NCI-H748 (cell line): ENCODE measurements around the gene MIER2.
A peak's percentile ranks its signal among the peaks of the same experiment; 100 is the strongest.
"Not testable (repeated sequence)": the region's sequence is repeated elsewhere in the genome, so short reads cannot be mapped to it uniquely, and the experiment has no call there.

Source experiments
- DNase-seq: peaks from one replicate; lab custom pipeline; 2025; ENCODE audit not compliant: unreplicated experiment; lab: John Stamatoyannopoulos, UW

The MIER2 gene

DNA sequence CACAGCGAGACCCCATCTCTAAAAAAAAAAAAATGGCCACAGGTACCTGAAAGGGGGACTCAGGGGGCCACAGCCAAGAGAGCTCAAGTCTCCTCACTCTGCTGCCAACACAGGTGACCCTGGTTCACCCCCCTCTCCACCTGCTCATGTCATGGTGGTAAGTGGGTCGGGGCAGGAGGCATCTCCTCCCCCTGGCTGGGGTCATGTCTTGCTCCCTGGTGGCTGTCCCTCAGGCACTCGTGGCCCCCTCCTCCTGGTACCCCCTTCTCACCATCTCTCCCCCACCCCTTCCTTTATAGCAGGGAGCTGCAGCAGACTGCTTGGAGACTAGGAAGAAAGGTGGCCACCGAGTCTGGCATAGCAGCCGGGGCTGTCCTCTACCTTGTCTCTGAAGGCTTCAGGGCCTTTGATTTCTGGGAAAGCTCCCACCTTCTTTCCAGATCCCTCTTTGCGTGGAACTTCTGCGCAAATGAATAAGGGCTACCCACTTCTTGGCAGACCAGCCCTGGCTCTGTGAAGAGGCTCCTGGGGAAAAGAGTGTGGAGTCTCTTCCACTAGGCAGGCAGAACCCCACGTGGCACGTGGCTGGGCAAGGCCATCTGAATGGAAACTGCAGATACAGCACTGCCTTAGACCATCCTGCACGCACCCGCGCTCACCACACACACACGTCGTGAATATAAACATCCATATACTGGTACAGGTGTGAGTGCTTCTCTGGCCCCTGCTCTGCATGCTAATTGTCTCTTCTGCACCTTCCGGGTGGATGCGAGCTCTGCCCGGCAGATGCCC, 20.1 kb upstream of the MIER2 start:
- no peak for DNase-seq

DNA sequence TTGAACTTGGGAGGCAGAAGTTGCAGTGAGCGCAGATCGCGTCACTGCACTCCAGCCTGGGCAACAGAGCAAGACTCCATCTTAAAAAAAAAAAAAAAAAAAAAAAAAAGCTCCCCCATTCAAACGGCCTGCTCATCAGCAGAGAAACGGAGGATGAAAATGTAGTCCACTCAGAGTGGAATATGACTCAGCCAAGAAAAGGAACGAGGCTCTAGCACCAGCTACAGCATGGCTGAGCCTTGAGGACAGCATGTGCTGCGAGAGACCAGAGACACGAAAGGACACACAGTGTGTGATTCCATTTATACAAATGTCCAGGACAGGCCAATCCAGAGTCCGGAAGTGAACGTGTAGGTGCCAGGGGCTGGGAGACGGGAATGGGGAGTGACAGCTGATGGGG, 18.1 kb upstream of the MIER2 start:
- no peak for DNase-seq

DNA sequence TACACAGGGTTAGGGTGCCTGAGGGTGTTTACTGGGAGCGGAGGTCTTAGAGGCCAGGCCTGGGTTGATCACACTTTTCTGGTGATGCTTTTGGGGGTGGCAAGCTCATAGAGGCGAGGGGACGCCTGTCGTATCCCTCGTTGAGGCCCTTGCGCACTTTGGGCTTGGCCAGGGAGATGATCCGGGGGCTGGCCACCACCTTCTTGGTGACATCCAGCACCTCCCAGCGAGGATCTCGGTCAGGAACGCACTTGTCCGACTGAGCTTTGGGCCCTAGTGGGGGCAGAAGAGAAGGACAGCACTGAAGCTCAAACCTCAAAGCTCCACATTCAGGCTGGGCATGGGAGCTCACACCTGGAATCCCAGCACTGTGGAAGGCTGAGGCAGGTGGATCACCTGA, 17.6 kb upstream of the MIER2 start:
- DNase-seq: no peak

DNA sequence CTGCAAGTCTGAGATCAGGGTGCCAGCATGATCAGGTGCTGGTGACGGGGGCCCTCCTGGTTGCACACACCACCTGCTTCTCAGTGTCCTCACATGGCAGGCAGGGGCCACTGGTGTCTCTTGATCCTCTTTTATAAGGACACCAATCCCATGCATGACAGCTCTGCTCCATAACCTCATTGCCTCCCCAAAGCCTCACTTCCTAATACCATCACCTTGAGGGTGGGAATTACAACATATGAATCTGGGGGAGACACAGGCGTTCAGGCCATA, 15.0 kb upstream of the MIER2 start:
- DNase-seq: no peak

DNA sequence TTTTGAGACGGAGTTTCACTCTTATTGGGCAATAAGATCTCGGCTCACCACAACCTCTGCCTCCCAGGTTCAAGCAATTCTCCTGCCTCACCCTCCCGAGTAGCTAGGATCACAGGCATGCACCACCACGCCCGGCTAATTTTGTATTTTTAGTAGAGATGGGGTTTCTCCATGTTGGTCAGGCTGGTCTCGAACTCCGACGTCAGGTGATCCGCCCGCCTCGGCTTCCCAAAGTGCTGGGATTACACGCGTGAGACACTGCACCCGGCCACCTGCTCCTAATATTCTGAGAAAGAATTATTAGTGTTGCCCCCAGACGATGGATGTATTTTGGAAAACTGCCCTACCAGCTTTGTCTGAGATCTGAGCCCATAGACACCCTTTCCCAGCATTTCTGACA, 10.9 kb upstream of the MIER2 start:
- DNase-seq: not testable (repeated sequence)

DNA sequence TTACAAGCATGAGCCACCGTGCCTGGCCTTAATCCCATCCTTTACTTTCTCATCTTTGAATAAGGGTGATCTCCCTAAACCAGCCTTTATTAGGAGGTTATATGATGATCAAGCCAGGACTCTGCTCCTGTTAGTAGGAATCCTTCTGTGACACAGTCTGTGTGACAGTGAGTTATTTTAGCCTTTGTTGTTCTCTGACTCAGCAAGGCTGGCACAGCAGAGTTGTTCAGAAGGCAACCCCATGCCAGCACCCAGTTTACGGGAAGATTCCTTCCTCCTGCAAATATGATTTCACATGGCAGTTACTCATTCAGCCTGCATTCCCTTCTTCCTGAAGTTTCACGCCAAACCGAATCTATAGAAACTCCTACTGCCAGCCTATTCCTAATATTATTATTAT, 10.5 kb upstream of the MIER2 start:
- no peak for DNase-seq

DNA sequence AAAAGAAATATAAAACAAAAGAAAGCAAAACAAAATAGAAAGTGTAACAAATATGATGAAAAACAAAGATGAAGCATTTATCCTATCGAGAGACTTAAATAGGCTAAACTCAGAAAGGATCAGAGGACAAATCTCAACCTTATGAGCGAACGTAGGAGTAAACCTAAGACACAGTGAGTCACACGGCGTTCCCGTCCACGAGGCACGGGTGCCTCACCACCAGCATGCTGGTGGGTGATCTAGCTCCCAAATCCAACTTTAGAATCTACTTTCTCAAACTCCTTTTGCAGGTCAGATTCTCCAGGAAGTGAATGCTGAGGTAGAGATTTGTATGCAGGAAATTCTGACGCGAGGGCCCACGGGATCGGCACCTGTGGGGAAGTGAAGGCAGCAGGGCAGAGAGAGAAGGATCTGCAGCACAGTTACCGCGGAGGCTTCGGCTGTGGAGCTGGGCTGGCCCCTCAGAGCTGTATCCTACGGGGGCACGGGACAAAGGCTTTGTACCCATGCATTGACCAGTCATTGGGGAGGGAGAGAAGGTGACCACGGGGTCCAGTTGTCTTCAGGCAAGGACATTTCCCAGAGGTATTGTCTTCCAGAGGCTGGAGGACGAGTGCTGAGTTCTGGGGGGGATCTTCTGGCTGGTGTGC, 7.5 kb upstream of the MIER2 start:
- DNase-seq: no peak

DNA sequence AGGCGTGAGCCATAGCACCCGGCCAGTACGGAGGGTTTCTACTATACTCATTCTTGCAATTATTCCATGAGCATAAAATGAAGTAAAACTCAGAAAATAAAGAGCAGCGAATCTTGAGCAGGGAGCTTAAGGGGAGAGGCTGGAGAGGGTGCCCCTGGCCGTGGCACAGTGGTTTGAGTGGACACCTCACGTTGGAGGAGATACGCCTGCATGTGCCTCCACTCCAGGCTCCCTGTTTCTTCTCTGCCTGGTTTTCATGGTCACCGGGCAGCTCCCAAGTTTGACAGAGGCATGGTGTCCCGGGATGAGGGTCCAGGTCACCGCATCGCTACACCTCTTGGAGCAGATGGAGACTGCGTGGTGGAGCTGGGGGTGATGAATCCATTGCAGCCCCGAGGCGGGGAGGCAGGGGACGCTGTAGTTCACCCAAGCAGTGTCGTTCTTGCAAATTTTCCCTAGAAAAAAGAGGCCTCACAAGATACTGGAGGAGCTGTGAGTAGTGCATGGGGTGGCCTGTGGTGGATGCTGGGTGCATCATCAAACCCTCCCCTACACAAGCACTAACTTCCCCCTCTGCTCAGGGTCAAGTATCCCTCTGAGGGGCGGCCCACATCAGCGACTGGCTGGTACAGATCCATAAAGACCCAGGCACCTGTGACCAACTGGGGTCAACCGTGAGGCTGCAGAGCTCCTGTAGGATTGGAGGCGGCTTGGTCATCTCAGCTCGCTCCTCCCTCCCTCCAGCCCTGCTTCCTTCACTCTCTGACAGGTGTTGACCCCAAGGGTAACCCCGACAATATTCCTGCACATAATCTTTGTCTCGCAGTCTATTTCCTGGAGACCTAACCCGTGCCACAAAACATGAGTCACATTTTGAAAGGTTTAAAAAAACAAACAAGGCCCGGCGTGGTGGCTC, 3.6 kb upstream of the MIER2 start:
- peak; percentile 18 for DNase-seq

DNA sequence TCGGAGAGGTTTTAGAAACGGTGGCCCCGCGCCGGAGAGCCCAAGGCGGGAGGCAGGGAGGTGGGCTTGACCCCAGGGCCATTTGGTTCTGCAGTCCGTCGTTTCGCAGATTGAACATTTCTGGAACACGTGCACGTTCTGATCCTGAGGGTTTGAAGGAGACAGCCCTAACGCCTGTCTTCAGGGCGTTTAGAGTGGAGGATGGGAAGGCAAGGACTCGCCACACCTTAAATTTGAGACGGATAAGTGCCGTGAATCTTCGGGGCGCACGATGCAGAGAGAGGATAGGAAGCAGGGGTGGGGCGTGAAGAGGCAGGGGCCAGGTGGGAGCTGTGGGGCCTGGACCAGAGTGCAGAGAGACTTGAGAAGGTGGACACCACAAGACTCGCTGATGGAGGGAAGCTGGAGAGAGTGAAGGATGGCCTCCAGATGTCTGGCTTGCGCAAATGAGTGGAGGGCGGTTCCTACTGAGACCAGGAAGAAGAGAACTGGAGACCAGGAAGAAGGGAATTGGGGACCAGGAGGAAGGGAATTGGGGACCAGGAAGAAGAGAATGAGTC, 804 bp upstream of the MIER2 start:
- DNase-seq: no peak

DNA sequence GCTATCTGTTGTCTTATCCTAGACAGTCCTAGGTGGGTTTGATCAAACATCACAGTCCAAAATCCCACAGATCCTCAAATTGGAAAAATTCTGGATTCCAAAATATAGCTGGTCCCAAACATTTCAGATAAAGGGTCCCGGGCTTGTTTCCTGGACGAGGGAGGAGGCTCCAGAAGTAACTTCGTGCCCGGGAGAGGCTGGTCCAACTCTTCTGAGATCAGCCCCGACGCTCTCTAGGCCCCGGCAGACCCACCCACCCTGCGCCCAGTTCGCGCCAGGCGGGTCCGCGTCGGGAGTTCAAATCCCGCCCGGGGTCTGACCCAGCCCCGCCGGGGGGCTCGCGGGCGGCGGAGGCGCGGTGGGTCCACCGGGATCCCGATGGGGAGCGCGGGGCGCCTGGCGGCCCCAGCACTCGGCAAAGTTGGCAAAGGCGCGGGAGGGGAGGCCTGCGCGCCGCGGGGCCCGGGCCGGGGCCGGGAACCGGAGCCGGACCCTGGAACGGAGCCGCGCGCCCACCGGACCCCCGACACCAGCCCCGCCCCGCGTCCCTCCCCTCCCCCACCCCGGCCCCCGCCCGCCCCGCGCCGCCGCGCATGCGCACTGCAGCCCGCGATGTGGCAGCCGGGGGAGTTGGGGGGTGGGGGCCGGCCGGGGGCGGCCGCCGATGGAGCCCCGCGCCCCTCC, 513 bp downstream of the MIER2 start:
- peak; percentile 45 for DNase-seq

DNA sequence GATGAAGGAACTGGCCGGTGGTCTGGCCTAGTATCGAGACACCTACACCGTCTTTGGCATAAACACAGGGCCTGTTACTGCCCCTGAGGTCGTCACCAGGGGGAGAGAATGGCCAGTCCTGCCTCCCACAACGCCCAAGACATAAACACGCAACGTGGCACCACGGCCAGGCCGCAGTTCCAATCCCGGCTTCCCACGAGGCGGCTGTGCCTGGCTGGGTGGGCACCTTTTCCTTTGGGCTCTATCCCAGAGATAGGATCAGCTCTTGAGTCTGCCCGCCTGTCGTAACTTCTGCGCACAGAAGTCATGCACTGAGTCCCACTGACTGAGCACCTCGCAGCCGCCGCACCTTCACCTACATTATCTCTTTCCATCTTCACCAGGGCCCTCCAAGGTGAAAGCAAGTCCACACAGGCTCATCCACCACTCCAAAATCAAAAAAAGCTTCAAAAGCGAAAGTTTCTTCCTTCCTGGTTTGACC, 1.1 kb downstream of the MIER2 start:
- no peak for DNase-seq

DNA sequence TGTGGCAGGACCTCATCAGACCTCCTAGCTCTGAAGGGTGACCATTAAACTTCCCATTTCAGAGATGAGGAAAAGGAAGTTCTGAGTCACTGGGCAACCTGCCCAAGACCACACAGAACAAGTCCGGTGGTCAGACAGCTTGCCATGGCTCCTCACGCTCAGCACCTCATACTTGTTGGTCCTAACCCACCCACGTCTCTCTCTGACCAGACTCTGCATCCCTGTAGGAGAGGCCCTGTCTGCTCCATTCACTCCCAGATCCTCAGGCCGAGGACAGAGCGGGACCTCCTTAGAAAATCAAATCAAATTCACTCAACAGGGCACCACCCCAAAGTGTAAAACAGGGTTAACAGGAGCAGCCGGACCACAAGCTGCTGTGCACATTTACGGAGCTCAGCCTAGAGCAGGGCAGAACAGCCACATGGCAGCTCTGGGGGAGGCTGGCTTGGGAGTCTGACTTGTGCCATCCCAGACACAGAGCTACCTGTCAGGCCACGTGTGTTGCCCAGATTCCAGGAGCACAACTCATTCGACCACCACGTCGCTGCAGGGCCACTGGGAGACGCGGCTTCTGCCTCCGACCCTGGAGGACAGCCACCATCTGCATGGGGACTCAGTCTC, 1.7 kb downstream of the MIER2 start:
- DNase-seq: no peak

DNA sequence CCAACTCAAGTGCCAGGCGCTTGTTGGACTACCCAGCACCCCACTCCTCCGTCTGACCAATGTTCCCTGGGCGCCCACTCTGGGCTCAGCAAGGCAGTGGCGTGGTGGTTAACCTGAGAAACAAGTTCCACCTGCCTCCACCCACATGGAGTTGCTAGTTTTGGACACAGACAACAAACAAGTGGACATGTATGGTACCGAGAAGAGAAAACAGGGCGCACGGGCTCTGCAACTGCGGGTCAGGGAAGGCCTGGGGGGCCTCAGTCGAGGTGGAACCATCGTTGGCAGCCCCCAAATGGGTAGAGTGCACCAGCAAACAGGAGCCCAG, 2.5 kb downstream of the MIER2 start:
- no peak for DNase-seq

DNA sequence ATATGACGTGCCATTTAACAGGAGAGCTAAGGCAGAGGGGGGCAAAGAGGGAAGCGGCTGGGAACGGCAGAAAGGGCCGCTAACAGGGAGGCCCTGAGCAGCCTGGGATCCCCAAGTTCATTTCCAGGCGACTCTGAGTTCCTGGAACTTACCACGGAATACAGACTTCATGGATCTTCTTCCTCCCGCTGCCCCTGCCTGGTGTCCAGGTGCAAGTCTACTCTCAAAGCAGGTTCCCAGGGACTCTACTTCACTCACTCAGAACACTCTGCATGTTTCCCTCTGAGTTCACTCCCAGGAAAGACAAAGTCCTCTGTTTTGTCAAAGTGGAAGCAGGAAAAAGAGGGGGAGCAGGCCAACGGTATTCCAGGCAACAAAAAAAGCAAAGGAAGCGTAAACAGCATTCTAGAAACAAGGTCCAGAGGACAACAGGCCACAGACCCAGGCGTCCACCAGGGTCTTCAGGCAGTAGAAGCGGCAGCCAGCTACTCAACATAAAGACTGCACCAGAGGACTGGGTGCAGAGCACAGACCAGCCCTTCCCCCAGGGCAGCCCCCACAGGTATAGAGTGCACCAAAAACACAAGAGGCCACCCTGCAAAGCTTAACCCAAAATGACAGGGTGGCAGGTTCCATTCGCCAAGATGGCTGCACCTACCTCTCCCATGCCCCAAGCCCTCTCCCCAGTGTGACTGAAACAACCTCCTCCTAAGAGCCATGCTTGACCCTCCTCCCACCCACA, 3.0 kb downstream of the MIER2 start:
- no peak for DNase-seq

DNA sequence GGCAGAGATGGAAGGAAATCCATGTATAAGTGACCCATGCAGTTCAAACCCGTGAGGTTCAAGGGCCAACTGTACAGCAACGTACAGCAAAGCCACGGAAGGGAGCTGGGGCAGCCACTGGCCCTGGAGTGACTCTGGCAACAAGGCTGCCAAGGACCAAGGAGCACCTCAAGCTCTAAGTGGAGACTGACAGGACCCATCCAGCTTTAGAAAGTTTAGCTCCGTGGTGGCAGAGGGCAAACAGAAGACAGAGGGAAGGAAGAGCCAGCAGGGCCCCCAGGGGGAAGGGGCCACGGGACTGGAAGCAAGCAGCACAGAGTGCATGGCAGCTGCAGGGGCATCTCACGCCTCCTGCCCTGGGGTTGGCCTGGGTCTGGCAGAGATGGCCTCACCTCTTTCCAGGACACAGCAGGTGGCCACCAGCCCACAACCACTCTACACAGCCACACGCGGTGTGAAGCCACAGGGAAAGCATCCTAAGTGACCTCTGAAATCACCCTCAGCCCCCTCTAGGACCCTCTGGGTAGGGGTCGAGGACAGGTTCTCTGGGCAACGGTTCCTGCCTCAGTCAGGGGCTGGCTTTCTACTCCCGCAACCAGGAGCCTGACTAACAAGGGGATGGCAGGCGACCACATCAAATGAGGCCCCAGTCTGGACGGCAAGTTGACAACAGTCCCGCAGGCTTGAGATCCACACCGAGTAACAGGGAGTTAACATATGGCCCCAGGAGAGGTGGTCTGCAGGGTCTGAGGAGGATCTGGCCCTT, 3.8 kb downstream of the MIER2 start:
- no peak for DNase-seq

DNA sequence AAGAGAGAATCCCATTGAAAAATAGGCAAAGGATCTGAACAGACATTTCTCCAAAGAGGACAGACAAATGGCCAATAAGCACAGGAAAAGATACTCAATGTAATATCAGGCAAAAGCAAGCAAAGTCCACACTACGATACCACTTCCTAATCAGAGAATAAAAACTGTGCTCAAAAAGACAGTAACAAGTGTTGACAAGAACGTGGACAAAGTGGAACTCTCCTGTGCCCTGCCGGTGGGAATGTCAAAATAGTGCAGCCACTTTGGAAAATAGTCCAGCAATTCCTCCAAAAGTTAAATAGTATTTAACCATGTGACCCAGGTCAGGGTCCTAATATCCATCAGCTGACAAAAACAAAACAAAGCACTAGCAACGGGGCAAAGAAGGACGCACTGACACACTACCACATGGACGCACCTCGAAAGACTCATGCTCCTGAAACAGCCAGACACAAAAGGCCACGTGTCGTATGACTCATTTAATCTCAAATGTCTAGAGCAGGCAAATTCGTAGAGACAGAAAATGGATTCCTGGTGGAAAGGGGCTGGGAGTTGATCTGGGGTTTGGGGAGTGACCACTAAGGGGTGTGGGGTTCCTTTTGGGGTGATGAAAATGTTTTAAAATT, 5.2 kb downstream of the MIER2 start:
- no peak for DNase-seq

DNA sequence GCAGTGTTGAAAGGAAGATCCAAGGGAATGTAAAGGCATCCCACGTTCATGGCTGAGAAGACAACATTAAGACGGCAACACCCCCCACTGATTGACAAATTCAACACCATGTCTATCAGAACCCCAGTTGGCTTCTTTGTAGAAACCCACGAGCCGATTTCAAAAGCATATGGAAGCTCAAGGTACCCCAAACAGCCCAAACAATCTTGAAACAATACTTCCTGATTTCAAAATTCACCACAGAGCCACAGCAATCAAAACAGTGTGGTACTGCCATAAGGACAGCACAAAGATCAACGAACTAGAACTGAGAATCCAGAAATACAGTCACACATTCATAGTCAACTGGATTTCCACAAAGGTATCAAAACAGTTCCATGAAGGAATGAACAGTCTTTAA, 6.2 kb downstream of the MIER2 start:
- DNase-seq: no peak

DNA sequence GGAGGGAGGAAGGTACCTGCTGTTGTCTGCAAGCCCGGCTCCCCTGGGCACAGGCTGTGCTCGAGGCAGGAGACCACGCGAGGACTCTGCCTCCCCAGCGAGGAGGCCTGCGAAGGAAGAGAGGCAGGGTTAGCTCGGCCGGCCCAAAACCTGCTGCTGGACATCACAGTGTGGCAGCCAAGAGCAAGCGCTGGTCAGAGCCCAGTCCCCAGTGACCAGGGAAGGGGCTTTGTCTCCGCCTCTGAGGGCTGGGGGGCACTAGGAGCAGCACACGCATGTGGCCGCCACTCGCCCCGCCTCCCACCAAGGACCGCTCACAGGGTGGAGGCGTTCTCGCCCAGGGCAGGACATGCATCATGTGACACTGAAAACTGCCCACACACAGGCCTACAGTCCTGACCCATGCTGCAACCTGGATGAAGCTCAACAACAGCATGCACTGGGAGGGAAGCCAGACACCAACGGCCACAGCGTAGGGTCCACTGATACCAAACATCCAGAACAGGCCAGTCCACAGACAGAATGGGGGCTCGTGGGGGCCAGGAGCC, 8.5 kb downstream of the MIER2 start:
- no peak for DNase-seq
